HAP-1 (cell line): ENCODE data around the gene NTPCR.

Source experiments
- DNase-seq, 2 experiments: peaks; one replicate each; pipeline ENCODE4 v3.0.0-alpha.2; 2016 to 2020; ENCODE audit warnings: low spot score in 2 of 2
- H3K27me3 ChIP-seq: fragments of 250-450 bp; sonication (Bioruptor Pico); 2 replicates; pipeline ENCODE4 v1.5.1; 2020; ENCODE audit warnings: low read depth, mild to moderate bottlenecking, moderate library complexity
- H3K36me3 ChIP-seq: fragments of 250-450 bp; sonication (Bioruptor Pico); replicated peaks from 2 replicates; pipeline ENCODE4 v1.5.1; 2020; ENCODE audit warnings: mild to moderate bottlenecking
- H3K4me1 ChIP-seq: fragments of 250-450 bp; sonication (Bioruptor Pico); 2 replicates; pipeline ENCODE4 v1.5.1; 2020; ENCODE audit warnings: mild to moderate bottlenecking
- H3K4me3 ChIP-seq: fragments of 250-450 bp; sonication (Bioruptor Pico); 2 replicates; pipeline ENCODE4 v1.5.1; 2020; ENCODE audit warnings: mild to moderate bottlenecking, moderate library complexity
- H3K9me3 ChIP-seq: fragments of 250-450 bp; sonication (Bioruptor Pico); 2 replicates; pipeline ENCODE4 v1.5.1; 2020; ENCODE audit warnings: mild to moderate bottlenecking, moderate library complexity
- in situ Hi-C: fragments of 300-500 bp; cut with MboI; formaldehyde crosslinking; loops from 3 replicates; pipeline ENCODE4 v1.14.3; 2020; ENCODE audit warnings: low sequenced_read_pairs, inconsistent platforms, mixed read lengths

Gene NTPCR

DNA sequence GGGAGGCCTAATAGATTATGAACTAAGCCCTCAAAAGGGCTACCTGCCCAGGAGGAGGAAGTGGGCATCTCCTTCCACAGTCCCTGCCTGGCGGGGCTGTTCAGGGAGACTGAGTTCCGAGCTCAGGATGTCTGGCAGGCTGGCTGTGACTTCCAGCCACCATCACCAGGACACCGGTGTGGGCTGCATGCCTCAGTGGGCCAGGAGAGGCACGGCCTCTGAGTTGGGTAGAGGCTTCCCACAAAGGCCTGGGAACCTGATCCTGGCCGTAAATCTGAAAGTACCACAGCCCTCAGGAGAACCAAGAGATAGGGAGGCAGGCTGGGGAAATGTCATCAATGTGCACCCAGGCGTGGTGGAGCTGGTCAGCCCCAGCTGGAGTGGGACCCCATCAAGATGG lies 29.1 kb downstream of the NTPCR start:
- no peaks in the 10 kb centered on the region for H3K4me1 ChIP-seq
- H3K36me3 ChIP-seq: peaks cover 15% of the 10 kb centered on the region
- H3K27me3 ChIP-seq: no peaks in the 10 kb centered on the region
- DNase-seq: no peak
- H3K9me3 ChIP-seq: no peaks in the 10 kb centered on the region
- no peak overlapping the region for H3K4me3 ChIP-seq
- in situ Hi-C loops: no loop called here

DNA sequence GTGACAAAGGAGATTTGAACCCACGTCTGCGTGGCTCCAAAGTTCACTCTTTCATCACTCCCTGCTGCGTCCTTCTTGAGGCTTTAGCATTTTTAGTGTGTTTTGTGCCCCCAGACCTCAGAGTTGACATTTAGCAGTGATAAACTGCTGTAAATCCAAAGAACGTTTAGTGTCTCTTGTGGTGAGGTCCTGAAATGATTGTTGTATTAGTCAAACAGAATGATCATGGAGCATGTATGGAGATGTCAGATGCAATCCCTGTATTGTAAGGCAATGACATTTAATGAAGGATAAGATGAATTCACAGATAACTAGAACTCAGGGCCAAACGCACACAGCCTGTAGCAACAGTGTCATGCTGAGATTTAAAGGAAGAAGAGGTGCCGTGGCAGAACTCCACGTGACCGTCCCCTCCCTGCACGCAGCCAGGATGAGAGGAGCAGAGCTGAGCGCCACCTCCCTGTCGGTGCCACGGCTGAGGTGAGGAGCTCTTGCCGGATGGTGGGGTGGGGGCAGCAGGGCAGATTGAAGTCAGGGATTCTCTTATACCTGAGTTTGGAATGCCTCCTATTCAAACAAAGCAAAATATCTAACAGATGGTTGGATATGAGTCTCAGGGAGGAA lies 30.1 kb downstream of the NTPCR start:
- peaks cover 11% of the 10 kb centered on the region for H3K36me3 ChIP-seq
- H3K4me1 ChIP-seq: no peaks in the 10 kb centered on the region
- no peak for DNase-seq
- H3K9me3 ChIP-seq: no peaks in the 10 kb centered on the region
- in situ Hi-C loops: no loop called here
- no peak overlapping the region for H3K4me3 ChIP-seq
- H3K27me3 ChIP-seq: no peaks in the 10 kb centered on the region

DNA sequence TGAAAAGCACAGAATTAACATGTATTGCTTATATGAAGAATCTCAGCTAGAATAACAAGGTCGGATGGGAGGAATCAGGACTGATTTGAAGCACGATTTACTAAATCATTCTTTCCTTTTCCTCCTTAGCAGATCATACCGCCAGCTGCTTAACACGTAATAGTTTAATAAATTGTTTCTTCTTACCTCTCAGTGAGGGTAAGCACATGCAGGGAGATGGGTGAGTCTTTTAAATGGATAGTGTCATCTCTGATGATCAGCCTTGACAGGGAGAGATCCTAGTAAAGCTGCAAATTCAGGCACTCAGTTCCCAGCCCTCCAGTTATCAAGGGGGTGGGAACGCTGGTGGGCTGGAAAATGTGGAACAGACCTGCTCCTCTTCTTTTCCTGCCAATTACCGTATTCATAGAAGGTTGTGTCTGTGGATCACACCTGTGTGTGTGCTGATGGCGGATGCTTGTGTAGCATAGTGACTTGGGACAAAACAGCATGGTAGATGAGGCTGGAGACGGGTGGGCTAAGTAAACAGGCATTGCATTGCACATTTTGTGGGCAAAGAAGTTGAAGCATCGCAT lies 30.7 kb downstream of the NTPCR start:
- no peak overlapping the region for H3K4me3 ChIP-seq
- no peaks in the 10 kb centered on the region for H3K4me1 ChIP-seq
- in situ Hi-C loops: no loop called here
- H3K36me3 ChIP-seq: peaks cover 10% of the 10 kb centered on the region; the same call in 1 of the 2 replicates
- DNase-seq: no peak
- H3K27me3 ChIP-seq: no peaks in the 10 kb centered on the region
- H3K9me3 ChIP-seq: no peaks in the 10 kb centered on the region

DNA sequence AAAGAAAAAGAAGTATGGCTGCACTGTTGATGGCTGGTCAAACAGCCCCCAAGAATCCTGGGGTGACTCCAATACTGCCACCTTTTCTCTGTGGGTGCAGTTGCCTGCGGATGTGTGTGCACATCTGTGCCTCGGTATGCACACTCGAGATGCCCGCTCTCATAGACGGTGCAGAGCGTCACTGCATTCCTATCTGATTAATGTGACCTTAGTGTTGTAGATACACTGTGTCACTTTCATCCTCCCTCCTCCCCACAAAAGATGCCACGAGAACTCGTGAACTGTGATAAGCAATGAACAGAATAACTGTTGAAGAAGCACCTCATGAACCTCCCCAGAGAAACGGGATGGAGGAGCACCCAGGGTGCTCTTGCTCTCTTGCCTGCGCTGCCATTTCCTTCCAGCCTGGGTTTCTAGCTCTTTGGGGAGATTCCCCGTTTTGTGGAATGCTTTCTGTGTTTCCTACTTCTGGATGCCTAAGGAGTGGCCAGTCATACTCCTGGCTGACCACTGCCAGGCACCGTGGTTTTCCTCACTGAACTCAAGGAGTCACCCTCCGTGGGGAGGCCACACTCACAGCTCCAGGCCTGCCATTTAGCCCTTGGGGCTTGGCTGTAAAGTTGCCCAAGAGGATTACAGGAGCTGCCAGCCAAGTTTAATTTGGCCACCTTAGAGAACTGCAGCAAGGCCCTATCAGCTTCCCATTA lies 32.0 kb downstream of the NTPCR start:
- no peak for DNase-seq
- in situ Hi-C loops: no loop called here
- Histone ChIP-seq H3K4me1 (no peaks in the 10 kb centered on the region), H3K27me3 (no peaks in the 10 kb centered on the region), H3K9me3 (no peaks in the 10 kb centered on the region), H3K4me3 (no peak overlapping the region), H3K36me3 (0 out of 2 replicates have a peak, but pooled peaks cover 3% of the 10 kb centered on the region)

DNA sequence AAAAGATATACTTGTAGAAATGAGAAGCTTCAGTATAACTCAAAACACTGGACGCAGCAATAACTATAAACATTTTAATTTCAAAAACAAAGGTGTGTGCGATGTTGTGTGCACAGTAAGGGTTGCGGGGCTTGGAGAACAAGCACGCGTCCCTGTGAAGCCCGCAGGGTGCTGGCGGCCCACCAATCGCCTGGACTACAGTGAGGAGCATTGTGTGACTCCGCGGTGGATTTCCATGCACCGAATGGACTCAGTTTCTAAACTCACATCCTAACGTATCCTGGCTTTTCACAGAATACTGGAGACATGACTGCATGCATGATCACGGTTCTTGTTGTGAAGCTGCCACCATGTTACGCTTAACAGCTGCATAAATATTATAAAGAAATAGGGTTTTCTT lies 33.0 kb downstream of the NTPCR start:
- no peak overlapping the region for H3K4me3 ChIP-seq
- in situ Hi-C loops: no loop called here
- H3K9me3 ChIP-seq: no peaks in the 10 kb centered on the region
- no peak for DNase-seq
- H3K27me3 ChIP-seq: no peaks in the 10 kb centered on the region
- 0 out of 2 replicates have a peak, but pooled peaks cover 2% of the 10 kb centered on the region for H3K36me3 ChIP-seq
- H3K4me1 ChIP-seq: no peaks in the 10 kb centered on the region

DNA sequence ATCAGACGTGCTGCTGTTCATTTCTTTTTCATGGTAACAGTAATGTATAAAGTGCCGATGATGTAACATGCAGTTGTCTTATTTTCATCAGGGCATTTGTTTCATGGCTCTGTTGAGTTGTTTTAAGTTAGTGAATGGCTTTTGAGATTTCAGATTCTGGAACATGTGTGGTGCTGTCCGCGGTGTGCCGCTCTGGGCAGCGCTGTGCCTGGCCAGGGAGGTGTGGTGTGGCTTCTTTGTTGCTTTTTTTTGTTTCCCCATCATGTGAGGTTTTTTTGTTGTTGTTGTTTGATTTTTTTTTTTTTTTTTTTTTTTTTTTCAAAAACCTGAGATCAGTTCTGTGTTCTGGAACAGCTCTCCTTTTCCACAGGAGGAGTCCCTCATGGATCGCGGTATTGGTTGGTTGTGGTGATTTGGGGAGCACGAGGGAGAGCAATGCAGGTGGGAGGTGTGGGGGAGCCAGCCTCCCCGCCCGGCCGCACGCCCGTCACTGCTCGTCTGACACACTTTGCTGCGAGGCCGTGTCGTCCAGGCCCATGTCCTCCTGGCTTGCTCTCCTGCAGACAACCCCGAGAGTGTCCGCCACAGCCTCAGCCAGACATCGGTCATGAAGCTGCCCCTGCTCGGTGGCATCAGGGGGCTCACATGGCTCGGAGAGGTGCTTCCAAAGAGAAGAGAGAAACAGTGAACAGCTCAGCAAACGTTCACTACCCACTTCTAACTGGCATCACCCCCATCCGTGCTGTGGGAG lies 33.6 kb downstream of the NTPCR start:
- H3K9me3 ChIP-seq: no peaks in the 10 kb centered on the region
- H3K4me3 ChIP-seq: no peak overlapping the region
- no peak for DNase-seq
- in situ Hi-C loops: no loop called here
- H3K27me3 ChIP-seq: no peaks in the 10 kb centered on the region
- no peaks in the 10 kb centered on the region for H3K36me3 ChIP-seq
- H3K4me1 ChIP-seq: no peaks in the 10 kb centered on the region

DNA sequence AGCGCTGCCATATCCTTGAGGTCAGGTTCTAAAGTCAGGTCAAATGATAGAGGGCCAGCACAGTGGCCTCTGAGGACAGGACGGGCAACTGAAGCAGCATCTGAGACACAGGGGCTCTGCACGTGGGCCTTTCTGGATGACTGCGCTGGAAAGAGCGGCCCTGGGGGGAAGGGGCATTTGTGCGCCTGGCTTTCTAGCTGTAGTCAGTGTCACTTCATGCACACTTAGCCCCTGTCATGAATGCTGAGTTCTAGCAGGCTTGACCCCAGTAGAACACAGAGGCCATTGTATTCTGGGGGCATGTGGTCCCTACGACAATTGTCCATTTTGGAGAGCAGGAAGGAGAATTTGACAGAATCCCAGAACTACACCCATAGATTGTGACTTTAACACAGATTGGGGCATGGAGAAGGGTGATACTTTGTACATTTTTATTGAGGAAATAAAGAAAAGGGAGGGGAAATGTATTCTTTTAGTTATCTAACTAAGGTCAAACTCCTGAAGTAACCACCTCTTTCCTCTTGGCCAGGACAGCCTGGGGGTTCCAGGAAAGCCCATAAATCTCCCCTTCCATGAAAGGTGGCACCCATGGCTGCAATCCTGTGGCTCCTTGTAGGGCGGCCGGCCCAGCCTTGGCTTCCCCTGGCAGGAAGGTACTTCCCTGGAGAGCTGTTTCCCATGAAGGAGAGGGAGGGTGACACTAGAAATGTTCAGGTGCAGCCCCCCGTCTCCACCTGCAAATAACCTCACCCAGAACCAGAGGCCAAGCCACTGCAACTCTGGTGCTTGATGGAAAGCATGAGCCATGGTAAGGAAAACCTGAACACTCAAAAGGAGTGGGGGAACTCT lies 34.4 kb downstream of the NTPCR start:
- Histone ChIP-seq H3K9me3 (no peaks in the 10 kb centered on the region), H3K27me3 (no peaks in the 10 kb centered on the region), H3K4me1 (no peaks in the 10 kb centered on the region), H3K4me3 (no peak overlapping the region), H3K36me3 (no peaks in the 10 kb centered on the region)
- in situ Hi-C loops: no loop called here
- no peak for DNase-seq

DNA sequence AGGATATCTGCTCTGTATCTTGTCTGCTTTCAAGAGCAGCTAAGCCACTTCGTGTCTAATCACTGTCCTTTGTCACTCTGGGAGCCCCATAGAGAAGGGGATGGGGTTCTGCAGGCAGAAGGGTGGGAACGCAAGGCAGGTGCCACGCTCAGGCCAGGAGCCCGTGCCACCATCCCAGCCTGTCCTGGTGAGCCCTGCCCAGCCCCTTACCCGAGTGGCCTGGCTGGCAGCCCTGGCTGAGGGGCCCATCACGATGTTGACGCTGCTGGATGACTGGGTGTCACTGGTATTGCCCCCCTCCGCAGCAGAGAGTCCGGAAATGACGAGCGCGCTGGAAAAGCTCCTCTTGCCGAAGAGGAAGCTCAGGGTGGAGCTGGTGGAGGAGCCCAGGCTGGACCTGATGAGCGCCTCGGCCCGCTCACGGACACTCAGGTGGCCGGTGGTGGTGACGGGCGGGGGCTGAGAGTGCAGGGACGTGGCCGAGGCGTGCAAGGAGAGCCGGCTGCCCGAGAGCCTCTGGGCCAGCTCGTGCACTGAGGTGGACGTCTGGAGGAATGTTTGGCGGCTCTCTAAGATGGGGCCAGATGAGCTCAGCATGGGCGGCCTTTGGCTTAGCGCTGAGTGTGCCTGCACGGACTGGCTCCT lies 35.6 kb downstream of the NTPCR start:
- DNase-seq: no peak
- no peaks in the 10 kb centered on the region for H3K36me3 ChIP-seq
- H3K4me1 ChIP-seq: no peaks in the 10 kb centered on the region
- no peaks in the 10 kb centered on the region for H3K9me3 ChIP-seq
- no peak overlapping the region for H3K4me3 ChIP-seq
- in situ Hi-C loops: no loop called here
- H3K27me3 ChIP-seq: no peaks in the 10 kb centered on the region

DNA sequence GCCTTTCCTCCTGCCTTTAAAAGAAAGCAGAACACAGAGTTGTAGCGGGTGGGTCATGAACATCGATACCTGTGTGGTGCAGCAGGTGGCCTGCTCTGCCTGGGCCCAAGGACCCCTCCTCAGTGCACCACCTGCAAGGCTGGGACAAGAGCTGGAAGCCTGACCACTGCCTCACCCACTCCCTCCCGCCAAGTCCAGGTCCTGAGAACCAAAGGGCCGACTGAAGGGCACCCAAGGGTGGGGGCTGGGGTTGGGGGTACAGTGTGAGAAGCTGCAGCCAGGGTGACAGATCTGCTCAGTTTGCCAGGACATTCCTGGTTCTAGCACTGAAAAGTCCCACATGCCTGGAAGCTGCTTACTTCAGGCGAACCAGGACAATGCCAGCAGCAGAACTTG lies 36.1 kb downstream of the NTPCR start:
- no peaks in the 10 kb centered on the region for H3K27me3 ChIP-seq
- H3K4me3 ChIP-seq: no peak overlapping the region
- no peaks in the 10 kb centered on the region for H3K36me3 ChIP-seq
- no peaks in the 10 kb centered on the region for H3K4me1 ChIP-seq
- DNase-seq: no peak
- no peaks in the 10 kb centered on the region for H3K9me3 ChIP-seq
- in situ Hi-C loops: no loop called here

DNA sequence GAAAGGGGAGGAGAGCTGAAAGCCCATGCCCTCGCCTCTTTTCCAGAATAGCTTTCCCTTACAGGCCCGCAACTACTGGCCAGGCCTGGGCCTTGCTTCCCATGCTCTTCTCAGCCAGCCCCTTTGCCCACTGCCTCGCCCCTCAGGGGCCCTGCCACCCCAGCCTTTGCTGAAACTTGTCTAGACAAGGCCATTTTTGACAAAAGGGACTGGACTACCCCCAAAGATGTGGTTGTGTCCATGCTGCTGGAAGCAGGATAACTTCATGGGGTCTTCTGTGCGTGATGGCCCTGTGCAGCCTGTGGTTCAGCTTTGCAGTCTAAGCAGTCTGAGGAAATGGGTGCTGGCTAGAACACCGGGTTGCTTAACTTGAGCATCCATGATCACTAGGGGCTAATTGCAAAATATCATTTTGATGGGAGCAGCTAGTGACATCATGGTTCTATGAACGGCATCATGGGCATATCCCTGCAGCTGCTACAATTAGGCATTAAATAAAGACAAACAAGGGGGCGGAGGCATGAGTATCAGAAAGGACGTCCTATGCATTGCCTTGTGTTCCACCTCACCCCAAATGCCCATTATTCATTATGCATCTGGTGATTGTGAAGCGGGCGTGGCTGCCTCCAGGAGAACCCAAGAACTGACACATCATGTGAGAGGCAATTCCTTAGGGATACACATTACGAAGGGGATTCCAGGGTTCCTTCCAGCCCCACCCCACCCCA lies 36.8 kb downstream of the NTPCR start:
- H3K4me1 ChIP-seq: no peaks in the 10 kb centered on the region
- H3K9me3 ChIP-seq: no peaks in the 10 kb centered on the region
- DNase-seq: no peak
- H3K36me3 ChIP-seq: no peaks in the 10 kb centered on the region
- in situ Hi-C loops: no loop called here
- H3K27me3 ChIP-seq: no peaks in the 10 kb centered on the region
- no peak overlapping the region for H3K4me3 ChIP-seq

DNA sequence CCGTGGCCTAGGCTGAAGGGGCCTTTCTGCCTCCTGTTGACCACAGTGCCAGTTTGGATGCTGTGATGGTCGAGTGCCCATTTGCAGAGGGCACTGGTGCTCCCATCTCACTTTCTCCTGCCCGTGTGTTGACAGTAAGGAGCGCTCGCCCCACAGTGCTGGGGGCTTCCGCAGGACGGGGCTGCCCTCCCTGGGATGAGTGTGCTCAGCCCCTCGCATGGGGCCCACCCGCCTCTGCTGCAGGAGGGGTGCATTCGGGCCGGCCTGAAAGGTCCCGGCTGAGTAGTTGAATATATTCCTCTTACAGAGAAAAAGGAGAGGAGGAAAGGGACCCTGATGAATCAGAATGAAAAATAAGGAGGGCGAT lies 37.3 kb downstream of the NTPCR start:
- no peaks in the 10 kb centered on the region for H3K4me1 ChIP-seq
- no peak overlapping the region for H3K4me3 ChIP-seq
- in situ Hi-C loops: no loop called here
- H3K27me3 ChIP-seq: no peaks in the 10 kb centered on the region
- no peak for DNase-seq
- no peaks in the 10 kb centered on the region for H3K36me3 ChIP-seq
- H3K9me3 ChIP-seq: no peaks in the 10 kb centered on the region

DNA sequence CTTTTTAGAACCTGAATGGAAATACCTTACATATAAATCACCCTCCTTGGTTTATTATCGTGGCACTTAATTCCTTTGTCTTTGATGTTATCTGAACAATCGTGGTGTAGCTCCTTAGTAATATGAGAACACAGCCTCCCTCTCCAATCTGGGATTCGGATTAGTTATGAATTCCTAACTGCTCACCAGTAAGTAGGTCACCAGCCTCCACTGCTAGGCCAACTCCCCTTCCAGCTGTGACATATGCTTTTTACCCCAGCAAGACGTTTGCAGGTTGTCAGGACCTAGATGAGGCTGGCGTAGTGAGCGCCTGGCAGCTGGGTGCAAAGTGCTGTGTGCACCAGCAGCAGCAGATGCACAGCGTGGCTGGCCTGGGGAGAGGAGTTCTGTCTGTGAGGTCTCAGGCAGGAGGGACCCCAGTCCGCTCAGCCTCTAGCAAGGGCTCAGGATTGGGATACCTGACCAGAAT lies 38.2 kb downstream of the NTPCR start:
- H3K4me1 ChIP-seq: no peaks in the 10 kb centered on the region
- H3K4me3 ChIP-seq: no peak overlapping the region
- H3K27me3 ChIP-seq: no peaks in the 10 kb centered on the region
- no peaks in the 10 kb centered on the region for H3K36me3 ChIP-seq
- peaks cover 3% of the 10 kb centered on the region for H3K9me3 ChIP-seq
- in situ Hi-C loops: no loop called here
- DNase-seq: peak in 1 of 2 experiments; percentile 6
